HG02642 (cell line): ENCODE data around the gene MYO1E.

Experiments
- ATAC-seq: cut with Tn5 transposase; IDR thresholded peaks from one replicate; pipeline ENCODE4 v1.9.1; 2021; ENCODE audit warnings: mild to moderate bottlenecking; ENCODE audit not compliant: unreplicated experiment, poor library complexity

MYO1E gene

GRCh38 chr15:59273234-59273633 is 99.4 kb downstream of the MYO1E start:
- no peak for ATAC-seq

GRCh38 chr15:59271595-59272201 is 101.0 kb downstream of the MYO1E start:
- no peak for ATAC-seq

GRCh38 chr15:59268852-59269407 is 103.7 kb downstream of the MYO1E start:
- no peak for ATAC-seq

GRCh38 chr15:59268168-59268851 is 104.4 kb downstream of the MYO1E start:
- ATAC-seq, result no peak

GRCh38 chr15:59266028-59266427 is 106.6 kb downstream of the MYO1E start:
- ATAC-seq, result no peak

GRCh38 chr15:59262316-59262715 is 110.4 kb downstream of the MYO1E start:
- ATAC-seq, result no peak

- no peak for ATAC-seq
Measured at GRCh38 chr15:59260090-59260489, 112.6 kb downstream of the MYO1E start.

- no peak for ATAC-seq
Measured at GRCh38 chr15:59259137-59259943, 113.3 kb downstream of the MYO1E start.

GRCh38 chr15:59258317-59258716 is 114.4 kb downstream of the MYO1E start:
- ATAC-seq, result no peak

GRCh38 chr15:59257140-59257539 is 115.5 kb downstream of the MYO1E start:
- ATAC-seq, result no peak

GRCh38 chr15:59256482-59256881 is 116.2 kb downstream of the MYO1E start:
- ATAC-seq, result no peak

- ATAC-seq, result no peak
Measured at GRCh38 chr15:59255680-59256336, 116.9 kb downstream of the MYO1E start.

GRCh38 chr15:59252137-59252536 is 120.5 kb downstream of the MYO1E start:
- ATAC-seq, result no peak

- ATAC-seq, result peak; percentile 37
Measured at GRCh38 chr15:59251001-59251845, 121.4 kb downstream of the MYO1E start.

GRCh38 chr15:59250249-59250648 is 122.4 kb downstream of the MYO1E start:
- no peak for ATAC-seq

- no peak for ATAC-seq
Measured at GRCh38 chr15:59249816-59250215, 122.9 kb downstream of the MYO1E start.

GRCh38 chr15:59247364-59247763 is 125.3 kb downstream of the MYO1E start:
- ATAC-seq, result no peak

GRCh38 chr15:59245559-59245958 is 127.1 kb downstream of the MYO1E start:
- ATAC-seq, result no peak

- ATAC-seq, result peak; percentile 85
Measured at GRCh38 chr15:59244337-59244736, 128.3 kb downstream of the MYO1E start.

- no peak for ATAC-seq
Measured at GRCh38 chr15:59243622-59244021, 129.0 kb downstream of the MYO1E start.
